Endothelial cell (in vitro differentiated cells): ENCODE data around the gene MTNR1A. TPM values are rescaled to one million over a fixed set of nuclear protein-coding genes. Genes with fewer than 3 reads are reported as not detected.

Experiments
- DNase-seq: peaks from one replicate; pipeline ENCODE4 v3.0.0; 2021; ENCODE audit warnings: low spot score
- H3K27ac Mint-ChIP-seq: one replicate; pipeline ENCODE4 v1.8.0; 2021; ENCODE audit warnings: mixed read lengths, inconsistent platforms; ENCODE audit not compliant: unreplicated experiment
- H3K27me3 Mint-ChIP-seq: one replicate; pipeline ENCODE4 v1.8.0; 2021; ENCODE audit warnings: mild to moderate bottlenecking, moderate library complexity, mixed read lengths, inconsistent platforms; ENCODE audit not compliant: unreplicated experiment
- H3K36me3 Mint-ChIP-seq: one replicate; pipeline ENCODE4 v1.8.0; 2021; ENCODE audit warnings: mild to moderate bottlenecking, low read depth, mixed read lengths, inconsistent platforms; ENCODE audit not compliant: unreplicated experiment
- H3K4me1 Mint-ChIP-seq: one replicate; pipeline ENCODE4 v1.8.0; 2021; ENCODE audit warnings: mild to moderate bottlenecking, mixed read lengths, inconsistent platforms; ENCODE audit not compliant: unreplicated experiment
- H3K4me3 Mint-ChIP-seq: one replicate; pipeline ENCODE4 v1.8.0; 2021; ENCODE audit warnings: mild to moderate bottlenecking, mixed read lengths, inconsistent platforms; ENCODE audit not compliant: unreplicated experiment
- H3K9me3 Mint-ChIP-seq: one replicate; pipeline ENCODE4 v1.8.0; 2021; ENCODE audit warnings: mixed read lengths, inconsistent platforms; ENCODE audit not compliant: unreplicated experiment
- total RNA-seq: library from RNA; stranded (reverse); fragmentation: NEBNext Ultra II Directional; extraction: Animal tissue kit (Norgen Biotek cat#: 25700); gene quantifications from one replicate; pipeline ENCODE4 v1.2.1, GENCODE V29; 2021; ENCODE audit not compliant: unreplicated experiment
- TF ChIP-seq, protein P1 (sequence below): fragments of 200-600 bp; sonication (generic); IDR thresholded peaks from one replicate; pipeline ENCODE4 v1.5.0; 2021; ENCODE audit warnings: antibody characterized with exemption; ENCODE audit not compliant: unreplicated experiment

The MTNR1A gene
- total RNA-seq, 1 donor from 2014 or later, result not detected

GRCh38 chr4:186598686-186599085 is 43.3 kb upstream of the MTNR1A start:
- Mint-ChIP-seq H3K4me1 (no peaks in the 10 kb centered on the region), H3K27ac (no peak overlapping the region)

DNA sequence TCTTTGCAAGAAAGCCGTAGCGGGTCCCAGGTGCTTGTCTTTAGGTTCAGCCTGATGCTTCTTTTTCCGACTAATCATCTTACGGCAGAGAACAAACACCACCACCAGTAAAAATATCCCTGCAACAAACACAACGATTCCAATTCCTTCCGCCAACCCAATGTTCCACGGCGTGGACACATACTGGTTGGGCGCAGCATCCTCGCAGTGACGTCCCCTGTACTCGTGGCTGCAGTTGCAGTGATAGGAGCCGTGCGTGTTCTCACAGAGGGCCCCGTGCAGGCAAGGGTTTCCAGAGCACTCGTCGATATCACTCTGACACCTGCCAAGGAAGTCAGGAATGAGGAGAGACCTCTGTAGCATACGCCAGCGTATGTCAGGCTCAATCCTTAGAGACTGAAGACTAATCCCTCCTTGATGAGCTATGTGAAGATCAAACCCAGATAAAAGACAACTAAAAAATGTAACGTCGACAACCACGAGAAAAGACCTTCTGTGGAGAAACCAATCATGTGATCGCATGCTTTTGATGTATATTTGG is 41.6 kb upstream of the MTNR1A start:
- Mint-ChIP-seq H3K4me3 (no peak overlapping the region), H3K9me3 (no peaks in the 10 kb centered on the region), H3K27me3 (no peaks in the 10 kb centered on the region), H3K4me1 (no peaks in the 10 kb centered on the region), H3K36me3 (peaks cover 9% of the 10 kb centered on the region), H3K27ac (no peak overlapping the region)
- DNase-seq, result no peak
- TF ChIP-seq, protein P1, sequence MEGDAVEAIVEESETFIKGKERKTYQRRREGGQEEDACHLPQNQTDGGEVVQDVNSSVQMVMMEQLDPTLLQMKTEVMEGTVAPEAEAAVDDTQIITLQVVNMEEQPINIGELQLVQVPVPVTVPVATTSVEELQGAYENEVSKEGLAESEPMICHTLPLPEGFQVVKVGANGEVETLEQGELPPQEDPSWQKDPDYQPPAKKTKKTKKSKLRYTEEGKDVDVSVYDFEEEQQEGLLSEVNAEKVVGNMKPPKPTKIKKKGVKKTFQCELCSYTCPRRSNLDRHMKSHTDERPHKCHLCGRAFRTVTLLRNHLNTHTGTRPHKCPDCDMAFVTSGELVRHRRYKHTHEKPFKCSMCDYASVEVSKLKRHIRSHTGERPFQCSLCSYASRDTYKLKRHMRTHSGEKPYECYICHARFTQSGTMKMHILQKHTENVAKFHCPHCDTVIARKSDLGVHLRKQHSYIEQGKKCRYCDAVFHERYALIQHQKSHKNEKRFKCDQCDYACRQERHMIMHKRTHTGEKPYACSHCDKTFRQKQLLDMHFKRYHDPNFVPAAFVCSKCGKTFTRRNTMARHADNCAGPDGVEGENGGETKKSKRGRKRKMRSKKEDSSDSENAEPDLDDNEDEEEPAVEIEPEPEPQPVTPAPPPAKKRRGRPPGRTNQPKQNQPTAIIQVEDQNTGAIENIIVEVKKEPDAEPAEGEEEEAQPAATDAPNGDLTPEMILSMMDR, result no peak

More at GRCh38 chr4:186598686-186599085, 43.3 kb upstream of the MTNR1A start:
- TF ChIP-seq, protein P1, result no peak
- no peaks in the 10 kb centered on the region for H3K27me3 Mint-ChIP-seq
- DNase-seq, result no peak
- H3K9me3 Mint-ChIP-seq, result no peaks in the 10 kb centered on the region
- H3K4me3 Mint-ChIP-seq, result no peak overlapping the region
- peaks cover 14% of the 10 kb centered on the region for H3K36me3 Mint-ChIP-seq

GRCh38 chr4:186596346-186596745 is 41.0 kb upstream of the MTNR1A start:
- Mint-ChIP-seq H3K27ac (no peak overlapping the region), H3K4me1 (no peaks in the 10 kb centered on the region), H3K36me3 (peaks cover 9% of the 10 kb centered on the region), H3K27me3 (no peaks in the 10 kb centered on the region), H3K4me3 (no peak overlapping the region), H3K9me3 (no peaks in the 10 kb centered on the region)
- no peak for DNase-seq
- TF ChIP-seq, protein P1, result no peak

GRCh38 chr4:186593587-186593973 is 38.2 kb upstream of the MTNR1A start:
- TF ChIP-seq, protein P1, result no peak
- Mint-ChIP-seq H3K36me3 (peaks cover 14% of the 10 kb centered on the region), H3K9me3 (no peaks in the 10 kb centered on the region), H3K27me3 (no peaks in the 10 kb centered on the region), H3K4me1 (no peaks in the 10 kb centered on the region), H3K27ac (no peak overlapping the region), H3K4me3 (no peak overlapping the region)
- DNase-seq, result no peak

DNA sequence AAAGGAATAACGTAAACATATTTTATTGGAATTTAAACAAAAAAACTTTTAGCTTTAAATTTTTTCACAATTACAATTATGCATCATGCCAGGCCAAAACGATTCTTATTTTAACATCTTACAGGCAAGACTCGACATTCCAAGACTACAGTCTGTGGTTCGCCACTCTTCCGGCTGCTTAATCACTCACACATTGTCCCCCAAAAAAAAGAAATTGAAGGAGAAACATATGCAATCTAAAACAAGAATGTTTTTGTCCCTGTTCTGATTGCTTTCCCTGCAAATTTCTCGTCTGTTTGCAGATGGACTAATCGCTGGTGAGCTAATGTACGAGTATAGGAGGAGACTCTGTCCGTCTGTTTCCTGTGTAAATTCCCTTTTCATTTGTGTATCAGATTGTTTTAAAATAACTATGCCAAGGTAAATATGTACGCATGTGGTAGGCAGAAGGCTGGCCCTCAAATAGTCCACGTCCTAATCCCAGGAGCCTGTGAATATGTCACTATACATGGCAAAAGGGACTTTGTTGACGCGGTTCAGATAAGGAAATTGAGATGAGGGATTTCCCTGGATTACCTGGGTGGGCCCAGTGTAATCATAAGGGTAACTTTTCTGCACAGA is 37.7 kb upstream of the MTNR1A start:
- no peak for DNase-seq
- TF ChIP-seq, protein P1, result no peak
- H3K27me3 Mint-ChIP-seq, result no peaks in the 10 kb centered on the region
- no peaks in the 10 kb centered on the region for H3K4me1 Mint-ChIP-seq
- no peaks in the 10 kb centered on the region for H3K9me3 Mint-ChIP-seq
- no peak overlapping the region for H3K4me3 Mint-ChIP-seq
- H3K27ac Mint-ChIP-seq, result no peak overlapping the region
- H3K36me3 Mint-ChIP-seq, result peaks cover 19% of the 10 kb centered on the region
